H1 (cell line): ENCODE results near the gene COL26A1. TPM values are rescaled to one million over a fixed set of nuclear protein-coding genes. Genes with fewer than 3 reads are reported as not detected.

Experiments
- EZH2 ChIP-seq: fragments of 200-600 bp; sonication (generic); IDR thresholded peaks from 2 replicates; pipeline ENCODE4 v1.7.1; 2012; ENCODE audit warnings: low read depth, mild to moderate bottlenecking, moderate library complexity, low read length, inconsistent platforms; ENCODE audit not compliant: severe bottlenecking
- RBBP5 ChIP-seq: IDR thresholded peaks from 2 replicates; pipeline ENCODE4 v1.7.1; 2012; ENCODE audit warnings: low read depth, mild to moderate bottlenecking, inconsistent platforms, low read length, moderate library complexity, borderline replicate concordance
- RNF2 ChIP-seq: fragments of 200-900, 300-1000 bp; sonication (generic); IDR thresholded peaks from 2 replicates; pipeline ENCODE4 v1.7.1; 2016; ENCODE audit warnings: borderline replicate concordance, low read depth, mild to moderate bottlenecking, antibody characterized with exemption, low read length; ENCODE audit not compliant: poor library complexity, severe bottlenecking; ENCODE audit errors: missing control alignments
- SP2 ChIP-seq: IDR thresholded peaks from 2 replicates; pipeline ENCODE4 v1.6.1; 2012; ENCODE audit warnings: mild to moderate bottlenecking, low read length, inconsistent platforms
- SUZ12 ChIP-seq: fragments of 200-600 bp; sonication (generic); IDR thresholded peaks from 2 replicates; pipeline ENCODE4 v1.6.1; 2012; ENCODE audit warnings: mild to moderate bottlenecking, inconsistent platforms, low read length, moderate library complexity, mixed read lengths
- TBP ChIP-seq: IDR thresholded peaks from 2 replicates; pipeline ENCODE4 v1.6.1; 2011; ENCODE audit warnings: low read depth, low read length, improper control_type of control experiment
- ZNF274 ChIP-seq: IDR thresholded peaks from 2 replicates; pipeline ENCODE4 v1.7.0; 2012; ENCODE audit warnings: low read length, borderline replicate concordance; ENCODE audit errors: extremely low read depth
- polyA plus RNA-seq, 7 experiments: library from polyadenylated mRNA; depleted of rRNA in 3 of 7; stranded (reverse) in 5 of 7; unstranded in 2 of 7; fragments of >200 nt in 5 of 7; fragments of 200-250 nt in 2 of 7; gene quantifications; 1 replicate in 5 of 7; 2 replicates in 1 of 7; 4 replicates in 1 of 7; pipeline versions ENCODE4 v1.2.1 to v1.2.3, GENCODE V29; 2011 to 2013; ENCODE audit warnings: missing spikeins in 2 of 7, mixed read lengths in 2 of 7
- total RNA-seq: library from RNA; stranded (reverse); fragmentation: NEBNext Ultra II Directional; extraction: Animal tissue kit (Norgen Biotek cat#: 25700); gene quantifications from 2 replicates; pipeline ENCODE4 v1.2.1, GENCODE V29; 2021

The COL26A1 gene
- total and polyA plus RNA-seq, 2 of the 8 experiments (the other 6 are each of a cell fraction or from before 2014, with no cell fraction given) = 51.1 to 68.8 TPM

DNA sequence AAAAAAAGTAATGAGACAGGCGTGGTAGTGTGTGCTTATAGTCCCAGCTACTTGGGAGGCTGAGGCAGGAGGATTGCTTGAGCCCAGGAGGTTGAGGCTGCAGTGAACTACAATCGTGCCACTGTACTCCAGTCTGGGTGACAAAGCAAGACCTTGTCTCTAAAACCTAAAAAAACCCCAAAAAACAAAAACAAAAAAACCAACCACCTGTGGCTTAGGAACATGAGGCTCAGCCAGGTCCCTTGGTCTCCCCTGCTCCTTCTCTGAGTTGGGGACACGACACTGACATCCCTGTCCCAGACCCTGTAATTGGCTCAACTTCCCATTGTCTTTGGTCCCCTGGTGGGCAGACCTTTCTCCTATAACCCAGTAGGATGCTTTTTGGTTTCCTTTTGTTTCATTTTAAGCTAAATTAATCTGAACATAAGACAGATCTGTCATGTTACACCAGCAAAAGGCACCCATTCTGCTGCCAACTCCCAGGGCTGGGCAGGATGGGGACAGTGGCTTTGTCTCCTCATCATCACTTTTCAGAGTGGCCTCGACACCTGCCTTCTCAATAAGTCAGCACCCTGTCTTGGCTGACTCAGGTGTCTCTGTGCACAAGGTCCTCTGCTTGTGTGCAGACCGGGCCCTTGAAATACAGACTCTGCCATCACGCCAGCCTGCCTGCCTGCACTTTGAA is 192.1 kb downstream of the COL26A1 start (continued):
- TF ChIP-seq RNF2 (no peak), SUZ12 (no peak), RBBP5 (no peak), ZNF274 (no peak), TBP (no peak), SP2 (no peak), EZH2 (no peak)
